Transverse colon (tissue), 4 donors: ENCODE results near the gene MYO5B. TPM values are rescaled to one million over a fixed set of nuclear protein-coding genes. Genes with fewer than 3 reads are reported as not detected.

Source experiments
- DNase-seq: peaks from one replicate; pipeline ENCODE4 v3.0.0-alpha.2; 2019
- H3K27ac ChIP-seq, 4 donors: fragments of 200-600 bp; sonication (generic); 2 replicates each; pipeline ENCODE4 v1.5.1; 2016 to 2018; ENCODE audit warnings: inconsistent platforms in 4 of 4
- H3K27me3 ChIP-seq: fragments of 200-600 bp; sonication (generic); 2 replicates; pipeline ENCODE4 v1.5.1; 2017; ENCODE audit warnings: inconsistent platforms
- H3K36me3 ChIP-seq, 4 donors: fragments of 200-600 bp; sonication (generic); 2 replicates each; pipeline ENCODE4 v1.5.1; 2017 to 2019; ENCODE audit warnings: inconsistent platforms in 4 of 4
- H3K4me1 ChIP-seq, 4 donors: fragments of 200-600 bp; sonication (generic); 2 replicates each; pipeline ENCODE4 v1.5.1; 2017 to 2020; ENCODE audit warnings: inconsistent platforms in 4 of 4
- H3K4me3 ChIP-seq, 4 donors: fragments of 200-600 bp; sonication (generic); 1 replicate in 1 of 4; 2 replicates in 3 of 4; pipeline versions ENCODE4 v1.5.1 to v1.6.1; 2017 to 2019; ENCODE audit warnings: inconsistent platforms in 4 of 4
- H3K9me3 ChIP-seq, 2 donors: fragments of 200-600 bp; sonication (generic); 2 replicates each; pipeline ENCODE4 v1.5.1; 2017 to 2019; ENCODE audit warnings: inconsistent platforms in 2 of 2
- CTCF ChIP-seq, 5 experiments: fragments of 200-600 bp in 3 of 5; fragments of 450-650 bp in 2 of 5; sonication (generic) in 3 of 5; IDR thresholded peaks; 1 replicate in 2 of 5; 2 replicates in 3 of 5; pipeline ENCODE4 v1.5.1; 2016 to 2017; ENCODE audit warnings: antibody characterized with exemption in 5 of 5, inconsistent platforms in 3 of 5, mild to moderate bottlenecking in 2 of 5, moderate library complexity in 1 of 5
- EP300 ChIP-seq: sonication (generic); formaldehyde crosslinking; IDR thresholded peaks from one replicate; pipeline ENCODE4 v1.6.1; 2017; ENCODE audit warnings: antibody characterized with exemption, low read depth
- POLR2A ChIP-seq: fragments of 450-650 bp; IDR thresholded peaks from one replicate; pipeline ENCODE4 v1.6.1; 2016; ENCODE audit warnings: antibody characterized with exemption, mild to moderate bottlenecking, moderate library complexity
- POLR2AphosphoS5 ChIP-seq, 3 donors: sonication (generic); formaldehyde crosslinking; IDR thresholded peaks; one replicate each; pipeline ENCODE4 v1.6.1; 2016; ENCODE audit warnings: antibody characterized with exemption in 3 of 3
- WGBS, 2 donors: methylation state at CpG; one replicate each; pipeline ENCODE4 v1.1.5; 2018; ENCODE audit warnings: low coverage in 1 of 2; 5-methylcytosine and 5-hydroxymethylcytosine counted together
- in situ Hi-C, 4 donors: fragments of 200-750 bp; cut with MboI; loops; one replicate each; pipeline versions ENCODE4 v1.15.0 to v1.15.1; 2017; ENCODE audit warnings: low sequenced_read_pairs in 3 of 4, low pct_ligation_motif_present in 1 of 4, low pct_unique_long_range_greater_than_20kb in 1 of 4
- intact Hi-C: fragments of 100-400 bp; cut with DNase I; formaldehyde crosslinking; loops from one replicate; pipeline ENCODE4 v1.15.1; 2023; ENCODE audit warnings: low total_unique reads
- total RNA-seq, 4 donors: library from RNA; depleted of rRNA; stranded (reverse); fragments of >200 nt; gene quantifications; one replicate each; pipeline ENCODE4 v1.1.0, GENCODE V29; 2016

MYO5B gene
- total RNA-seq, 4 donors from 2014 or later, result 96.7 to 144 (median 114) TPM

- Histone ChIP-seq H3K36me3 (no peaks in the 10 kb centered on the region), H3K27me3 (no peaks in the 10 kb centered on the region), H3K27ac (peak overlapping the region; percentile 61 to 85 (median 78)), H3K4me3 (peak overlapping the region in 1 of 4 donors; percentile 6), H3K9me3 (no peaks in the 10 kb centered on the region), H3K4me1 (peaks cover 12 to 32% (median 23%) of the 10 kb centered on the region in 4 donors)
- TF ChIP-seq POLR2AphosphoS5 (IDR thresholded peaks at IDR 0.05) (peak in 1 of 3 donors; percentile 34), CTCF (IDR thresholded peaks at IDR 0.05) (no peak), POLR2A (no peak), EP300 (no peak)
- in situ Hi-C loops (no loop called here), intact Hi-C loops (no loop called here)
- no peak for DNase-seq
- WGBS, 2 donors, result 19 to 23% methylated on average over 4 of the region's 4 CpGs
Observed at GRCh38 chr18:49967171-49967570, 227.8 kb downstream of the MYO5B start.

- H3K27me3 ChIP-seq, result no peaks in the 10 kb centered on the region
- H3K27ac ChIP-seq, result peak overlapping the region; percentile 61 to 85 (median 78)
- 17 to 48% methylated on average over 1 to 3 of the region's 3 CpGs for WGBS, 2 donors
- DNase-seq, result no peak
- H3K9me3 ChIP-seq, result no peaks in the 10 kb centered on the region
- intact Hi-C loops (no loop called here), in situ Hi-C loops (no loop called here)
- H3K4me3 ChIP-seq, result no peak overlapping the region
- H3K36me3 ChIP-seq, result no peaks in the 10 kb centered on the region
- TF ChIP-seq POLR2A (no peak), POLR2AphosphoS5 (IDR thresholded peaks at IDR 0.05) (no peak), CTCF (IDR thresholded peaks at IDR 0.05) (no peak), EP300 (no peak)
- peaks cover 12 to 32% (median 23%) of the 10 kb centered on the region in 4 donors for H3K4me1 ChIP-seq
Observed at GRCh38 chr18:49966090-49966489, 228.9 kb downstream of the MYO5B start.

GRCh38 chr18:49963217-49963616 is 231.7 kb downstream of the MYO5B start:
- Histone ChIP-seq H3K36me3 (no peaks in the 10 kb centered on the region), H3K4me1 (peaks cover 12 to 24% (median 23%) of the 10 kb centered on the region in 4 donors), H3K27me3 (no peaks in the 10 kb centered on the region), H3K9me3 (no peaks in the 10 kb centered on the region), H3K4me3 (no peak overlapping the region), H3K27ac (no peak overlapping the region)
- TF ChIP-seq CTCF (IDR thresholded peaks at IDR 0.05) (no peak), POLR2A (no peak), POLR2AphosphoS5 (IDR thresholded peaks at IDR 0.05) (no peak), EP300 (no peak)
- intact Hi-C loops, result no loop called here
- WGBS, 2 donors, result 88 to 97% methylated on average over 4 of the region's 4 CpGs
- DNase-seq, result no peak
- in situ Hi-C loops, result no loop called here

- WGBS, 2 donors, result 93% methylated on average over 2 of the region's 2 CpGs; no CpG with 5 or more reads in 1 of the 2 donors
- no peak for TF ChIP-seq POLR2A
- TF ChIP-seq CTCF (IDR thresholded peaks at IDR 0.05), result no peak
- no peak for TF ChIP-seq POLR2AphosphoS5 (IDR thresholded peaks at IDR 0.05)
- TF ChIP-seq EP300, result no peak
- DNase-seq, result no peak
- Histone ChIP-seq H3K4me3 (no peak overlapping the region), H3K36me3 (no peaks in the 10 kb centered on the region), H3K9me3 (no peaks in the 10 kb centered on the region), H3K27ac (no peak overlapping the region), H3K4me1 (peaks cover 4 to 10% (median 5%) of the 10 kb centered on the region in 4 donors), H3K27me3 (no peaks in the 10 kb centered on the region)
- in situ Hi-C loops (no loop called here), intact Hi-C loops (no loop called here)
Observed at GRCh38 chr18:49961271-49961670, 233.7 kb downstream of the MYO5B start.
